HEK293T (cell line): ENCODE results near the gene ZDHHC14.

Experiments
- ARNT ChIP-seq: fragments of 450-650 bp; IDR thresholded peaks from 2 replicates; pipeline ENCODE4 v1.6.1; 2017; ENCODE audit warnings: mild to moderate bottlenecking
- BHLHE40 ChIP-seq: fragments of 450-650 bp; IDR thresholded peaks from 2 replicates; pipeline ENCODE4 v1.6.1; 2016; ENCODE audit warnings: mild to moderate bottlenecking, moderate library complexity, borderline replicate concordance
- ELF4 ChIP-seq: fragments of 450-650 bp; IDR thresholded peaks from 2 replicates; pipeline ENCODE4 v1.6.1; 2017; ENCODE audit warnings: antibody characterized with exemption
- FOXK2 ChIP-seq: fragments of 450-650 bp; IDR thresholded peaks from 2 replicates; pipeline ENCODE4 v1.6.1; 2016; ENCODE audit warnings: mild to moderate bottlenecking
- FOXM1 ChIP-seq: fragments of 450-650 bp; IDR thresholded peaks from 2 replicates; pipeline ENCODE4 v1.6.1; 2017; ENCODE audit warnings: mild to moderate bottlenecking, borderline replicate concordance
- HDGF ChIP-seq: fragments of 450-650 bp; IDR thresholded peaks from 2 replicates; pipeline ENCODE4 v1.6.1; 2017; ENCODE audit warnings: antibody characterized with exemption, borderline replicate concordance
- L3MBTL2 ChIP-seq: fragments of 450-650 bp; conservative IDR thresholded peaks from 2 replicates; pipeline ENCODE4 v1.6.1; 2016; ENCODE audit warnings: mild to moderate bottlenecking
- NFRKB ChIP-seq: fragments of 450-650 bp; IDR thresholded peaks from 2 replicates; pipeline ENCODE4 v1.6.1; 2016; ENCODE audit warnings: mild to moderate bottlenecking, moderate library complexity
- PKNOX1 ChIP-seq: fragments of 450-650 bp; IDR thresholded peaks from 2 replicates; pipeline ENCODE4 v1.6.1; 2016
- SP1 ChIP-seq: fragments of 450-650 bp; IDR thresholded peaks from 2 replicates; pipeline ENCODE4 v1.6.1; 2017
- SUZ12 ChIP-seq: fragments of 450-650 bp; IDR thresholded peaks from 2 replicates; pipeline ENCODE4 v1.6.1; 2016; ENCODE audit warnings: mild to moderate bottlenecking
- ZNF384 ChIP-seq: fragments of 450-650 bp; IDR thresholded peaks from 2 replicates; pipeline ENCODE4 v1.6.1; 2016

DNA sequence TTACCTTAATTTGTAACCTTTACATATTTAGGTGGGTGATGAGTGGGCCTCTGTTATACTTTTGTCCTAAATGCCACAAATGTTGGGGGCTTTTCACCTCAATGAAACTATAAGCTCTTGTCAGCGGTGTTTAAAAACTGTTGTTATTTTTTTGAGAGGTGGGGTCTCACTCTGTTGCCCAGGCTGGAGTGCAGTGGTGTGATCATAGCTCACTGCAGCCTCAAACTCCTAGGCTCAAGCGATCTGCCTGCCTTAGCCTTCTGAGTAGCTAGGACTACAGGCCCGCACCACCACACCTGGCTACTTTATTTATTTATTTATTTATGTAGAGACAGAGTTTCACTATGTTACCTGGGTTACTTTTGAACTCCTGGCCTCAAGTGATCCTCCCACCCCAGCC lies 66.7 kb downstream of the ZDHHC14 start:
- TF ChIP-seq BHLHE40 (no peak), HDGF (no peak), ELF4 (no peak), SUZ12 (no peak), SP1 (no peak), ARNT (no peak), FOXK2 (no peak), PKNOX1 (no peak), L3MBTL2 (no peak), FOXM1 (no peak), NFRKB (no peak), ZNF384 (no peak)
